Measurements from ENCODE around the gene COX7A1. TPM values are rescaled to one million over a fixed set of nuclear protein-coding genes. Genes with fewer than 3 reads are reported as not detected.
A peak's percentile ranks its signal among the peaks of the same experiment; 100 is the strongest.

Gene COX7A1
- total RNA-seq, 4 donors from 2014 or later, result 165 to 421 (median 223) TPM

DNA sequence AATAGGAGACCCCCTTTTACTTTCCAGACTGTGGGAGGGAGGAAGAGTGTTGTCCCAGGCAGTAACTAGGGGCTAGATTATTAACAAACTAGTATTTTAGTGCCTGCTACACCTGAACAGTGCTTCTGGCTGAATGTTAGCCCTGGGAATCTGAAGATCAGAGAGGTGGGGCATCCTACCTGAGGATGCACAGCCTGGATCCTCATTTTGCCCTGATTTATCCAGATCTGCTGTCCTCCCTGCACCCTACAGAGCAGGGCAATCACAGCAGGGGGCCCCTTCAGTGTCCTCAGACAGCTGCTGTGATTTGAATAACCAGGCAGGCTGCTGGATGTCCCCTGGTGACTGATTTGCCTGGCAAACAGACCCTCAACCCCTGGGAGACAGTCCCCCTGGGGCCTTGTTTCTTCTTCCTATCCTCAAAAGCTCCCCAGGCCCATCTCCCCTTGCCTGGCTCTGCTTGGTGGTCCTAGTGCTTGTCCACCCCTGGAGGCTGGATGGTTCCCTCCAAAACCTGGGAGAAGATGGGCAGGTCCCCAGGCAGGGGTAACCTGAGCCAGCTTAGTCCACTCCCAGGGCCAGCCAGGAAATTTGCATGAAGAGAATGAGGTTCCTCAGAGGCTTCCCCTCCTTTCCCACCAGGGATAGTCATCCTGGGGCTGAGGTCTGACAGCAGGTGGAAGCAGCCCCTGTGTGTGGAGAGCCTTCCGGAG is 41.6 kb downstream of the COX7A1 start, which contains the start of gene OVOL3:
OVOL3 (plus strand) TSS at position 657 of the 713 bp plus-strand sequence. CDS start 60 bp downstream, outside the sequence.
- Histone ChIP-seq H3K27ac (no peak within 1 kb of the TSS), H3K9me3 (no peaks in the 10 kb centered on the region), H3K36me3 (peaks cover 0 to 30% of the 10 kb centered on the region in 2 donors), H3K27me3 (no peaks in the 10 kb centered on the region), H3K4me3 (no peak within 1 kb of the TSS), H3K4me1 (peaks cover 10 to 13% of the 10 kb centered on the region in 2 donors)
- in situ Hi-C loops (cut with MboI; ENCODE audit: low sequenced_read_pairs in 4 of 4), result no loop called here
- ATAC-seq, result no peak
- DNase-seq, result no peak
- TF ChIP-seq, protein P1, sequence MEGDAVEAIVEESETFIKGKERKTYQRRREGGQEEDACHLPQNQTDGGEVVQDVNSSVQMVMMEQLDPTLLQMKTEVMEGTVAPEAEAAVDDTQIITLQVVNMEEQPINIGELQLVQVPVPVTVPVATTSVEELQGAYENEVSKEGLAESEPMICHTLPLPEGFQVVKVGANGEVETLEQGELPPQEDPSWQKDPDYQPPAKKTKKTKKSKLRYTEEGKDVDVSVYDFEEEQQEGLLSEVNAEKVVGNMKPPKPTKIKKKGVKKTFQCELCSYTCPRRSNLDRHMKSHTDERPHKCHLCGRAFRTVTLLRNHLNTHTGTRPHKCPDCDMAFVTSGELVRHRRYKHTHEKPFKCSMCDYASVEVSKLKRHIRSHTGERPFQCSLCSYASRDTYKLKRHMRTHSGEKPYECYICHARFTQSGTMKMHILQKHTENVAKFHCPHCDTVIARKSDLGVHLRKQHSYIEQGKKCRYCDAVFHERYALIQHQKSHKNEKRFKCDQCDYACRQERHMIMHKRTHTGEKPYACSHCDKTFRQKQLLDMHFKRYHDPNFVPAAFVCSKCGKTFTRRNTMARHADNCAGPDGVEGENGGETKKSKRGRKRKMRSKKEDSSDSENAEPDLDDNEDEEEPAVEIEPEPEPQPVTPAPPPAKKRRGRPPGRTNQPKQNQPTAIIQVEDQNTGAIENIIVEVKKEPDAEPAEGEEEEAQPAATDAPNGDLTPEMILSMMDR (IDR thresholded peaks at IDR 0.05 in 4 of 5, conservative IDR thresholded peaks at IDR 0.05 in 1 of 5), result no peak
- TF ChIP-seq POLR2A (IDR thresholded peaks at IDR 0.05), result no peak
- intact Hi-C loops (cut with DNase I; ENCODE audit: low total_unique reads), result loop anchor here (10.0 kb wide), 1 partner anchor 366 kb away; the partner anchor contains the start of genes IGFLR1, LIN37, PSENEN and U2AF1L4

DNA sequence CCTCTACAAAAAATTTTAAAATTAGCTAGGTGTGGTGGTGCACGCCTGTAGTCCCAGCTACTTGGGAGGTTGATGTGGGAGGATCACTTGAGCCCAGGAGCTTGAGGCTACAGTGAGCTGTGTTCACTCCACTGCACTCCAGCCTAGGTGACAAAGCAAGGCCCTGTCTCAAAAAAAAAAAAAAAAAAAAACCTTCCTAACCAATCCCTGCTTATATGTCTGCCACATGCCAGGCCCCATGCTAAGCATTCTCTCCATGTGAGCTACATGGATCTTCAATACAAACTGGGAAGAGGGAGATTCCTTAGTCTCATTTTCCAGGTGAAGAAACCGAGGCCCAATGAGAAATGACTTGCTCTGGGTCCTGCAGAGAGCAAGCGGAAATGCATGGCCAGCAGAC is 43.6 kb downstream of the COX7A1 start:
- intact Hi-C loops (cut with DNase I; ENCODE audit: low total_unique reads), result no loop called here
- no peak for TF ChIP-seq POLR2A (IDR thresholded peaks at IDR 0.05)
- TF ChIP-seq, protein P1 (IDR thresholded peaks at IDR 0.05 in 4 of 5, conservative IDR thresholded peaks at IDR 0.05 in 1 of 5), result no peak
- peaks cover 0 to 30% of the 10 kb centered on the region in 2 donors for H3K36me3 ChIP-seq

DNA sequence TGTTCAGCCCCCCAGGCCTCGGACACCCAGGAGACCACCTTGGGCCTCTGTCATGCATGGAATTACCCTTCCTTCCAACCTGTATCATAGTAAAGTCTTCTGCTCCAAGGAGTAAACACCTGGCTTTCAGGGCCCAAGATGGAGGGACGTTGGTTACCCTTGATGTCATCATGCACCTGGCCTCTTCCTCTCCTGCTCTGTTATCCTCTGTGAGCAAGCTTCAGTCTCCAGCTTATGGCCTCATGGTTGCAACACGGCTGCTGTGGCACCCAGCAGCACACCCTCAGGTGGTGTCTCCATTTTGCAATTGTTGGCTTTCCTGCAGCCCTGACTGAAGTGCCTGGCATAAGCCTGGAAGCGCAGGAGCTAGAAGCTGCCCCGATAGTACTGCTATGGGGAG is 45.3 kb downstream of the COX7A1 start:
- in situ Hi-C loops (cut with MboI; ENCODE audit: low sequenced_read_pairs in 4 of 4) (no loop called here), intact Hi-C loops (cut with DNase I; ENCODE audit: low total_unique reads) (no loop called here)
- peaks cover 0 to 16% of the 10 kb centered on the region in 2 donors for H3K36me3 ChIP-seq
- ATAC-seq, result no peak
- DNase-seq, result no peak
- TF ChIP-seq, protein P1 (IDR thresholded peaks at IDR 0.05 in 4 of 5, conservative IDR thresholded peaks at IDR 0.05 in 1 of 5), result no peak
- no peak for TF ChIP-seq POLR2A (IDR thresholded peaks at IDR 0.05)
- no peak overlapping the region for H3K4me3 ChIP-seq
- H3K27ac ChIP-seq, result no peak overlapping the region
- peaks cover 2 to 19% of the 10 kb centered on the region in 2 donors for H3K4me1 ChIP-seq
- H3K27me3 ChIP-seq, result no peaks in the 10 kb centered on the region
- no peaks in the 10 kb centered on the region for H3K9me3 ChIP-seq

More for the DNA sequence above, 43.6 kb downstream of the COX7A1 start:
- Histone ChIP-seq H3K4me3 (no peak overlapping the region), H3K9me3 (no peaks in the 10 kb centered on the region), H3K27ac (no peak overlapping the region), H3K4me1 (peaks cover 3 to 17% of the 10 kb centered on the region in 2 donors), H3K27me3 (no peaks in the 10 kb centered on the region)
- no peak for DNase-seq
- in situ Hi-C loops (cut with MboI; ENCODE audit: low sequenced_read_pairs in 4 of 4), result no loop called here
- no peak for ATAC-seq

DNA sequence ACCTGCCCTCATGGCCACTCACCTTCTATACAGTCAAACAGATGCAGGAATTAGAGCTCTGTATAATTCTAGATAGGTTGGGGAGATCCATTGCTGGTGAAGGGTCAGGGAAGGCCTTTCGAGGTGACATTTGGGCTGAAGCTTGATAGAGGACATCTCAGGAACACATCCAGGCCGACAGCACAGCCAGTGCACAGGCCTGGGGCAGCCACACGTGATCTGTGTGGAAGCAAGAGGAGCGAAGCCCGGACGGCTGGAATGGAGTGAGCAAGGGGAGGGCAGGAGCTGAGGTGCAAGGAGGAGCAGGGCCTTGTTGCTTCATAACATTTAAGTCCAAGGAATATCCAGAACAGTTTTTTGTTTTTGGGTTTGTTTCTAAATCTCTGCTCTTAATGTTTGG is 45.8 kb downstream of the COX7A1 start:
- intact Hi-C loops (cut with DNase I; ENCODE audit: low total_unique reads) (no loop called here), in situ Hi-C loops (cut with MboI; ENCODE audit: low sequenced_read_pairs in 4 of 4) (no loop called here)
- peaks cover 0 to 10% of the 10 kb centered on the region in 2 donors for H3K36me3 ChIP-seq
- no peaks in the 10 kb centered on the region for H3K27me3 ChIP-seq
- H3K9me3 ChIP-seq, result no peaks in the 10 kb centered on the region
- peaks cover 7 to 23% of the 10 kb centered on the region in 2 donors for H3K4me1 ChIP-seq
- ATAC-seq (no peak), DNase-seq (no peak)
- TF ChIP-seq, protein P1 (IDR thresholded peaks at IDR 0.05 in 4 of 5, conservative IDR thresholded peaks at IDR 0.05 in 1 of 5), result no peak
- TF ChIP-seq POLR2A (IDR thresholded peaks at IDR 0.05), result no peak
- H3K27ac ChIP-seq, result peak overlapping the region in 1 of 4 donors; percentile 59
- H3K4me3 ChIP-seq, result no peak overlapping the region
